ENCODE results near the gene CDR2.

The CDR2 gene

GRCh38 chr16:22297114-22297870, 77.1 kb downstream of the CDR2 start, which contains the start of gene POLR3E (continued):
- TF ChIP-seq ZEB2 (tag by site-specific recombination; IDR thresholded peaks at IDR 0.05) (peak; percentile 92), FEZF1 (tag by site-specific recombination; IDR thresholded peaks at IDR 0.05) (no peak), ZNF701 (tag by site-specific recombination; IDR thresholded peaks at IDR 0.05) (no peak), ZNF223 (tag by site-specific recombination; IDR thresholded peaks at IDR 0.05) (no peak), ZNF398 (tag by site-specific recombination; IDR thresholded peaks at IDR 0.05) (0 out of 2 replicates have a peak, but pooled peaks have one; percentile 46), ZNF18 (tag by site-specific recombination; IDR thresholded peaks at IDR 0.05) (0 out of 2 replicates have a peak, but pooled peaks have one; percentile 37), ZNF561 (tag by site-specific recombination; IDR thresholded peaks at IDR 0.05; ENCODE audit: borderline replicate concordance) (peak; percentile 93), ZFP69B (tag by site-specific recombination; IDR thresholded peaks at IDR 0.05) (peak; percentile 73), ZNF112 (tag by site-specific recombination; IDR thresholded peaks at IDR 0.05) (no peak), PRDM4 (tag by site-specific recombination; IDR thresholded peaks at IDR 0.05) (0 out of 2 replicates have a peak, but pooled peaks have one; percentile 30), ZNF140 (tag by site-specific recombination; IDR thresholded peaks at IDR 0.05) (no peak), AEBP2 (tag by site-specific recombination; IDR thresholded peaks at IDR 0.05; ENCODE audit: borderline replicate concordance) (peak; percentile 10; the same call in 1 of the 2 replicates), OVOL3 (tag by site-specific recombination; IDR thresholded peaks at IDR 0.05) (peak; percentile 67; the same call in 1 of the 2 replicates), ZNF426 (tag by site-specific recombination; IDR thresholded peaks at IDR 0.05) (no peak), HOXD13 (CRISPR knock-in tag; IDR thresholded peaks at IDR 0.05; ENCODE audit: borderline replicate concordance) (no peak), ZBTB7A (tag by site-specific recombination; IDR thresholded peaks at IDR 0.05; ENCODE audit: low read depth) (peak; percentile 95), ZNF350 (tag by site-specific recombination; IDR thresholded peaks at IDR 0.05) (no peak), ZNF518A (tag by site-specific recombination; conservative IDR thresholded peaks at IDR 0.05; ENCODE audit: low read depth) (peak; percentile 15; the same call in 1 of the 2 replicates), ZNF132 (tag by site-specific recombination; IDR thresholded peaks at IDR 0.05; ENCODE audit: borderline replicate concordance) (no peak), ZBTB21 (tag by site-specific recombination; IDR thresholded peaks at IDR 0.05) (peak; percentile 53), PRDM6 (tag by site-specific recombination; IDR thresholded peaks at IDR 0.05) (peak; percentile 23; the same call in 1 of the 2 replicates), ZFP3 (tag by site-specific recombination; IDR thresholded peaks at IDR 0.05; ENCODE audit: low read depth) (no peak), SP3 (tag by site-specific recombination; IDR thresholded peaks at IDR 0.05) (peak; percentile 88), ZNF174 (tag by site-specific recombination; IDR thresholded peaks at IDR 0.05) (peak; percentile 65; the same call in 1 of the 2 replicates)
